ENCODE results near the gene STX11.
"Not testable (repeated sequence)": the region's sequence is repeated elsewhere in the genome, so short reads cannot be mapped to it uniquely, and the experiment has no call there.

STX11 gene

DNA sequence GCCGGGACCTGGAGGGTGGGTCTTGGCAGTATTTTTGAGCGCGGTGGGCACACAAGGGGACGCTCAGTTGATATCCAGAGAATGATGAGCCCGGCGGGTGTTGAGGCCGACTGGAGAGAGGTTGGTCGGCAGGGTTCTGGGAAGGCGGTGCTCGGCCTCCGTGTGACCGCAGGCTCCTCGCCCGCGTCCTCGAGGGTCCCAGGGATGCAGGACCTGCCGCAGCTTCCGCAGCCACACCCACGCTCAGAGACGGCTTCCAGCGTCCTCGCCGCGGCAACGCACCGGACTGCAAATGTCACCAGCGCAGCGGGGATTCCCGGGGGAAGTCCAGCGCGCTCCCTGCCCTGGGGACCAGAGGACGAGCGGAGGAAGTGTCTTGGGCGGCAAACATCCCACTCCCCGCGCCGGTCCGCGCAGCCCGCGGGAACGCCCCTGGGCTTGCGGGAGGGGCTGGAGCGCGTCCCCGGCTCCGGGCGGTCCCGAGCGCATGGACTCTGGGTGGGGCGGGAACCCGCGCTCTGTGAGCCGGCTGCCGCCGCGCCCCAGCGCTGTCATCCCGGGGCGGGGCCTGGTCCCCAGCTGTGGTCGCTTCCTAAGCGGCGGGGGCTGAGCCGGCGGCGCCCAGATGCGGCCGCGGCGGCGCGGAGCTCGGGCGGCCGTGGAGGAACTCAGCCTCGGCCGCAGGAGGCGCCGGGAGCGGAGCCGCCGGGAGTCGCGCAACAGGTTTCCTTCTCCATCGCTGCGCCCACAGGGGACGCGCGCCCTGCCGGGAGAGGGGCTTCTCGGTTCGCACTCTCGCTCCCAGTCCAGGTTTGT lies at the start of gene STX11:
STX11 (plus strand) TSS at position 624 of the 816 bp plus-strand sequence. CDS start 36,111 bp downstream, outside the sequence.
- peak; percentile 56 for DNase-seq (ENCODE audit: insufficient read length, low spot score)
- no peak for FAIRE-seq

DNA sequence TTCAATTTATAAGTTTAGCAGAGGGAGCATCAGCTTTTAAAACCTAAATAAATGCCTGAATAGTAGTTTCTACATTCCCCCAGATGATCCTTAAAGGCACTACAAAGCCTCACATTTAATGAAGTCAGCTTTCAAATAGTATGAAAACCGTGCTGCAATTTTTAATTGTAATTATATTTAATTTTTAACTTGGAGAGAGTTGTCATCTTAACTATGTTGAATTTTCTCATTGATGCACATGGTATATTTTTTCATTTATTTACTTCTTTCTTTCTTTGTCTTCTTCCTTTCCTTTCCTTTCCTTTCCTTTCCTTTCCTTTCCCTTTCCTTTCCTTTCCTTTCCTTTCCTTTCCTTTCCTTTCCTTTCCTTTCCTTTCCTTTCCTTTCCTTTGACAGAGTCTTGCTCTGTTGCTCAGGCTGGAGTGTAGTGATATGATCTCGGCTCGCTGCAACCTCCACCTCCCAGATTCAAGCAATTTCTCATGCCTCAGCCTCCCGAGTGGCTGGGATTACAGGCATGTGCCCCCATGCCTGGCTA lies 47.2 kb upstream of the STX11 start:
- no peak for FAIRE-seq
- no peak for DNase-seq (ENCODE audit: insufficient read length, low spot score)

DNA sequence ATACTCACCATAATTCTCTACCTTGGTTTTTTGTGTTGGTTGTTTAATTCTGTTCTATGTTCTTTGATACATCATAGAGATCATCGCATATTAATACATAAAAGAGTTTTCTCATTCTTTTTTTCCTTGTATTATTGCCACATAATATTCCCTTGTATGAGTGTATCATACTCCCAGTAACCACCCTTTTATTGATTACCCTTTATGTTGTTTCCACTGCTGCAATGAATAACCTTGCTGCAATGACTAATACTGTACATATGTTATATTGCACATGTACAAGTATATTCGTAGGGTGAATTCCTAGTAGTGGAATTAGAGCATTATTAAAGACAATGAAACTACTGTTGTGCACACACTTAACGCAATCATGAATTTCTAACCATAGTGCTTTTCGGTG lies 45.8 kb upstream of the STX11 start:
- FAIRE-seq (no peak), DNase-seq (ENCODE audit: insufficient read length, low spot score) (no peak)

DNA sequence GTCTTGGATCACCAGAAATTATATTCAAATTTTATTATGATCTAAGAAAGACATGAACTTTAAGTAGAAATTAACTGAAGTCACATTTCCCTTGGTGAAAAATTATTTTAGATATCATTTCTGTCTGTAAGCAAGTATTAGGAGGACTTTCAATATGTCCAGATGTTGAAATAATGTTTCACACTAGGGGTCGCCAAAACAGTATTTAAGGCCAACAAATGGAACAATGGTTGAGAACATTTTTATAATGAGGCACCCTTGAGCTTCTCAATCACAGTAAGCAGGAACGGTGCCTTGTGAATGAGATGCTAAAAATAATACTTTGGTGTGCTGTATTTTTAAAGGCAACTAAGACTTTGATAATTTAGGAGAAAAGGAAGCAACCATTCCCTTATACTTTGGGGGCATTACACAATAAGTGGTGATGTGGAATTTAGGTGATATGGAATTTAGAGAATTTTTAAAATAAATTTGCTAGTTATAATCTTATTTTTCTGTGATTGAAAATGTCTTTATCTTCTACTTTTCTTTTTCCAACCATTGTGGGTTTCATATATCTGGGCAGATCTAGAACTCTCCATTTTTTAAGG lies 45.3 kb upstream of the STX11 start:
- no peak for FAIRE-seq
- peak; percentile 63 for DNase-seq (ENCODE audit: insufficient read length, low spot score)

DNA sequence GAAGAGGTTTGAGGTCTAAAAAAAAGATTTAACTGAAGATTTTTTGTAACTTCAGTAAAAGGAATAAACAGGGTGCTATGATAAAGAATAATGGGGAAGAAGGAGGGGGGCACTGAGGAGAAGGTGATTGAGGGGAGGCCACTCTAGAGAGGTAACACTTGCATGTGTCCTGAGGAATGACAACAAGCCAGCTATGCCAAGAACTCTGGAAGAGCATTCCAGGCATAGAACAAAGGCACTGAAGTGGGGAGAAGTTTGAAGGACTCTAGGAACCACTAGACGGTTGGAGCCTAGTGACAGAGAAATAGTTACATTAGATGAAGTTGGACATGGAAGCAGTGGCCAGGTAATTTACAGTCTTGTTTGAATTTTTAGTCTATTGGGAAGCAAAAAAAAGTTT lies 44.1 kb upstream of the STX11 start:
- no peak for DNase-seq (ENCODE audit: insufficient read length, low spot score)
- no peak for FAIRE-seq

DNA sequence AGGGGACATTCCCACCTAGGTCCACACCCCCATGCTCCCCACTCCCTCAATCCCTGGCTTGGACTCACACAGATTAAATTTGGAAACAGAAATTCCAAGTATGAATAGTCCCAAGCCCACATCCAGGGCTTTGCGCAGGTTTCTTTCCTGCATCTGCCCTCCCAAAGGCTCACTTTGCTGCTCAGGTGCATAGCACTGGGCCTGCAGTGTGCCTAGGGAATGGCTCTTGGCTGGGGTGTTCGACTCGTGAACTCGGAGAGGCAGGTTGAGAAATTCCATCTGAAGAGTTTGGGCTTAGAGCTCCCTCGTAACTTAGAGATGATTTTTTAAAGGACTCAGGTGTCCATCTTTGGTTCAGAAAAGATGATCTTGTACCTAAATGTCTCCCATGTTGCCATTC lies 40.1 kb upstream of the STX11 start:
- DNase-seq (ENCODE audit: insufficient read length, low spot score) (no peak), FAIRE-seq (no peak)

DNA sequence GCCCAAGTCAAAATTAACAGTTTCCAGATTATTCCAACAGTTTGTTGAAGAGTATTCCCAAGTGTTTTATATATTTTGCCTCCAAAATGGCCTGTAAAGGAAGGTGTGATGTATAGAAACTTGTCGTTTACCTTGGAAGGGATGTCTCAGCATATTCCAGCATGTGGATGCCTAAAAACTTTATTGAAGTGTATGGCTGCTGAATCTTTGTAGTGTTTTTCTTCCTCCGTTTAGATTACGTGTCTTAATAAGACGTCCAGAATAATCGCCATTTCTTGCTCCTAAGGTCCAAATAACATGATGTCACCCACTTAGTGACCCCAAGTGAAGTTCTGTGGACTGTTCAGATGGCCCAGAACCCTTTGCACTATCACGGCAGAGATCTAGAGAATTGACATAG lies 37.0 kb upstream of the STX11 start:
- no peak for FAIRE-seq

DNA sequence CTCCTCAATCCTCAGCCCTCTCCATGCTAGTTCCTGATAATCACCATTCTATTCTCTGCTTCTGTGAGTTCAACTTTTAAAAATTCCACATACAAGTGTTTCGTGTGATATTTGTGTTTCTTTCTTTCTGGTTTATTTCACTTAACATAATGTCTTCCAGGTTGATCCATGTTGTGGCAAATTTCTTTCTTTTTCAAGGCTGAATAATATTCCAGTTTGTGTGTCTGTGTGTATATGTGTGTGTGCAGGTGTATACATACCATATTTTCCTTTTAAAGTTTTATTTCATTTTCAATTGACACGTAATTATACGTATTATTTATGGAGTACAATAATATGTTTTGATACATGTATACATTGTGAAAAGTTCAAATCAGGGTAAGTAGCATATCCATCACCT lies 35.1 kb upstream of the STX11 start:
- DNase-seq (ENCODE audit: insufficient read length, low spot score): no peak
- FAIRE-seq: no peak

More for the DNA sequence above, 37.0 kb upstream of the STX11 start:
- DNase-seq (ENCODE audit: insufficient read length, low spot score): no peak

DNA sequence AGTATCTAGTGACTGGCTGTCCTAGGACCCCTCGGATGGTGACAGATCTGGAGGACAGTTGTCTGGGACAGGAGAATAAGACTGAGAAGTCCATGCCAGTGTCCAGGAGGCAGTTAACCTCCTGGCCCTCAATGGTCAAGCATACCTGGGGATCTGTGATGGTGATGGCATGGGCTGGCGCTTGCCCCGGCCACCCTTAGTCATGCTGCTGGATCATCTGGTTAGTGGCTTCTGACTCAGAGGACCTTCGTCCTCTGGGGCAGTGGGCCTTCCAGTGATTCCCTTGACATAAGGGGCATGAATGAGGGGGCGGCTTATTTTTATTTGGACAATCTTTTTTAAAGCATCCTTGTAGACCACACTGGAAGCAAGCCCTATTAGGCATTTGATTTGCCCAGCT lies 30.9 kb upstream of the STX11 start:
- FAIRE-seq (no peak), DNase-seq (ENCODE audit: insufficient read length, low spot score) (no peak)

DNA sequence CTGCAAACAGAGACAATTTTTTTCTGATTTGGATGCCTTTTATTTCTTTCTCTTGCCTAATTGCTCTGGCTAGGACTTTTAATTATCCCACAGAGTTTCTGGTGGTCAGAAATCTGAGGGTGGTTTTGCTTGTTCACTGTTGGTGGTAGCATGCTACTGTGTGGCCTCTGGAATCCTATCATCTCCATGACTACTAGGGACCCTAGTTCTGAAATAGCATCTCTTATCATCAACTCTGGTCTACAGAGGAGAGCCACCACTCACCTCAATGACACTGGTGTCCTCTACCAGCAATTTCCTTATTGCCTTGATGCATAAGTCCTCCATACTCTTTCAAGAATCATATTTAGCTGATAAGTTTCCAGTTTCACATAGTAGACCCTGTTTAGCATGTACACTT lies 27.5 kb upstream of the STX11 start:
- DNase-seq (ENCODE audit: insufficient read length, low spot score) (no peak), FAIRE-seq (no peak)

DNA sequence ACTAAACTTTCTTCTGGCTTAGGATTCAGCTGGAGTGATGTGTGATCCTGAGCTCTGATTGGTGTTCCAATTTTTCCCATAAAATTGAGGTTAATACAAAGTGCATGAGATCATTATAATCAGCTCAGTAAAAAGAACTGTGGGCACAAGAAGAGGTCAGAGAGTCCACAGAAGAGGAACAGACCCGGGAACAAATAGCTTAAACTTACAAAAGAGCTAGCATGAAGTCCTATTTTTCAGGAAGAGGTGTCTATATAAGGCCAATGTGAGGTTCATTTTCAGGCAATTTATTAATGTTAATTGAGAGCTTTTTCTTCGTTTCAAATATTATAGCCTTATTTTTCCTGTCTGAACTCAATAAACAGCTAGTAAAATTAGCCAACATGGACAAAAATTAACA lies 26.9 kb upstream of the STX11 start:
- no peak for FAIRE-seq
- DNase-seq (ENCODE audit: insufficient read length, low spot score): no peak

DNA sequence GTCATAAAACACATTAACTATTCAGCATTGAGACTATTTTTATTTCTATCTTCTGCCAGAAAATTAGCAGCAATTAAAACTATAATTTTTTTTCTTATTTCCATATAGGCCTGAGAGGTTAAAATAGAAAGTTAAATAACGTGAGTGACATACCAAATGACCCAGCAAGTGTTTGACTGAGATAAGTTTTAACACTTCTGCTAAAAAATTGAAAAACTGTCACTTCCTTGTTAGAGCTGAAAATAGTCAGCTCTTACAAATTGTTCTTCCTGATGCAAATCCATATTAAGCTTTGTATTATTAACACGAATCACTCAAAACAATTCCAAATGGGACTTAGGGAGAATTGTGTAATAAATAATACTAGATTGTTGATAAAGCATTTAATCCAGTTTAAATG lies 26.5 kb upstream of the STX11 start:
- DNase-seq (ENCODE audit: insufficient read length, low spot score): no peak
- FAIRE-seq: no peak

DNA sequence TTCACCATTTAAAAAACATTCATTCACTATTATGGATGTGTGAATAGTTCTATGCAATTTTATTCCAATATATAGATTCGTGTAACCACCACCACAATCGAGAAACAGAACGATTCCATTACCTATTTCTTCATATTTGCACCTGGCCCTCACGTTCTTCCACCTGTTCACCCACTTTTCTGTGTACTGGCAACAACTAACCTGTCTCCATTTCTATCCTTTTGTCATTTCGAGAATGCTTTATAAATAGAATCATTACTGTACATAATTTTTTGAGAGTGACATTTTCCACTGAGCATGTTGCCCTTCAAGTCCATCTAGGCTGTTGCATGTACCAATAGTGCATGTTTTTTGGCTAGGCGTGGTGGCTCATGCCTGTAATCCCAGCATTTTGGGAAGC lies 23.2 kb upstream of the STX11 start:
- DNase-seq (ENCODE audit: insufficient read length, low spot score) (no peak), FAIRE-seq (no peak)

DNA sequence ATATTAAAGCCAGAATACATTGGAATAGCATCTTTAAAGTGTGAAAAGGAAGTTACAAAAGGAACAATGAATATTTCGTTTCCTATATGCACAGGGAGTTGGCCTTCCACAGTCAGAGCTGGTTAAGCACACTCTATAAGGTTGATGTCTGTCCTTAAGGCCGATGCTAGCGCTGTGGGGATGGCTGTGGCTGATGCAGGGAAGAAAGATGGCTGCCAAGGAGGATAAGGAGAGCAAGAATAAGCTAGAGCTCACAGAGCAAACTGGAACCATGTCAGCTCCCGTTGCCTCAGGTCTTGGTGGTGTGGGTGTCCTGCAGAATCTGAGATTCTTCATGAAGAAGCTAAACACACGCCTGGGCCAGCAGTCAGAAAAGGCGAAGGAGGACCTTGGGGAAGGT lies 20.8 kb upstream of the STX11 start:
- FAIRE-seq (no peak), DNase-seq (ENCODE audit: insufficient read length, low spot score) (no peak)

DNA sequence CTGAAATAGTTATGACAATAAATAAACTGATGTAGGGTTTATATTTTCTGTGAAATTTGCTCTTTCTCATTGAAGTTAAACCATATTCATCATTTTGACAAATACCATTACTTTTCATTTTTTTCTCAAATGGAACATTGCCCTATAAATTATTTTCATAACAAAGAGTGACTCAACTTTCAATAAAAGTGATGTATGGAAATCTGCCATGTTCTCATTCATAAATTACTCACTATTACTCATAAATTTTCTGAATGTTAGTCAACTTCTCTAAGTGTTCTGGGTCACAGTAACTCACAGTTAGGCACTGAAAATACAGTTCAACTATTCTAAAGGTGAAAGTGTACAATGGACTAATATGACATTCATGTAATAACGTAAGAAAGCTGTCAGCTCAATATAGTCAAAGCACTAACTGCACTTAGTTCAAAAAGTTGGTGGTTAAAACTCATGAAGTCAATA lies 19.0 kb upstream of the STX11 start:
- DNase-seq (ENCODE audit: insufficient read length, low spot score) (peak; percentile 57), FAIRE-seq (peak; percentile 68)

DNA sequence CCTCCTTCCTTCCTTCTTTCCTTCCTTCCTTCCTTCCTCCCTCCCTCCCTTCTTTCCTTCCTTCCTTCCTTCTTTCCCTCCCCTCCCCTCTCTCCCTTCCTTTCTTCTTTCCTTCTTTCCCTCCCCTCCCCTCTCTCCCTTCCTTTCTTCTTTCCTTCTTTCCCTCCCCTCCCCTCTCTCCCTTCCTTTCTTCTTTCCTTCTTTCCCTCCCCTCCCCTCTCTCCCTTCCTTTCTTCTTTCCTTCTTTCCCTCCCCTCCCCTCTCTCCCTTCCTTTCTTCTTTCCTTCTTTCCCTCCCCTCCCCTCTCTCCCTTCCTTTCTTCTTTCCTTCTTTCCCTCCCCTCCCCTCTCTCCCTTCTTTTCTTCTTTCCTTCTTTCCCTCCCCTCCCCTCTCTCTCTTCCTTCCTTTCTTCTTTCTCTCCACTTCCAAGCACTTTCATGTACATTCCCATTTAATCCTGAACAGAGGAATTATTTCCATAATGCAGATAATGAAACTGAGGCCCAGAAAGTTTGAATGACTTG lies 18.1 kb upstream of the STX11 start:
- not testable (repeated sequence) for DNase-seq (ENCODE audit: insufficient read length, low spot score); FAIRE-seq

DNA sequence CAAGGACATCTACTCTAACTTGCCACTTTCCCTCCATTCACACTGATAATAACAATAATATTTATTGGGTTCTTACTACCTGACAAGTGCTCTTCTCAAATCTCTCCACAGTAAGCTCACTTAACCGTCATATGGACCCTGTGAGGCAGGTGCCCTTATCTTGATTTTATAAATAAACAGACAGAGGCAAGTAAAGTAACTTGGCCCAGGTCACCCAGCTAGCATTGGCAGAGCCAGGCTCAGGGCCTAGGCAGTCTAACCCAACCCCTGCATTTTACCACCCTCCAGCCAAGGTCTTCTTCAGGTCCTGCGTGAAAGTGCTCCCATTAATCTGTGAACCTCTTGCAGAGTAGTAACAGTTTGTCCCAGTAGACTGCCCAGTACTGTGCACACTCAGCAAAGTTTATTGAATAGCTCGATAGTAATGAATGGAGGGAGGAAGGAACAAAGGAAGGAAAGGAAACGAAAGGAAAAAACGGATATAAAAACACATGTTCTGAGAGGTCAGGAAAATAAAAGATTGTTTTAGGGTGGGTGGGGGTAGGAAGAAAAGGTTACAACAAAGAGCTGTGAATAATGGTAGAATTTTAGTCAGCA lies 17.0 kb upstream of the STX11 start:
- FAIRE-seq: no peak
- DNase-seq (ENCODE audit: insufficient read length, low spot score): no peak

DNA sequence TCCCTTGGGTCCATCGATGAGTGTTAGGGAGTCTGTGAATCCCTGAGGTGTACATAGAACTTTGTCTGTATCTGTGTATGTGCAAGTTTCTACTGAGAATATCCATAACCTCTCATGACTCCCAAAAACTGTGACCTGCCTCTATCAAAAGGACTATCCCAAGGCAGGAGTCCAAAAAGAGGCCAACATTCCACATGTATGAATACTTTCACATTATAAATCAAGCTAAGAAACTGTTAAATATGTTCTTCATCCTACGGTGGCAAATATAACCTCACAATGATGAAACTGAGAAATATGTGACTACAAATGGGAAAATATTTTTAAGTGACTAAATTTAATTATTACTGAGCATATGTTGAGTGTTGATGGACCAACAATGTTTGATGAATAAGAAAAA lies 16.1 kb upstream of the STX11 start:
- no peak for FAIRE-seq

DNA sequence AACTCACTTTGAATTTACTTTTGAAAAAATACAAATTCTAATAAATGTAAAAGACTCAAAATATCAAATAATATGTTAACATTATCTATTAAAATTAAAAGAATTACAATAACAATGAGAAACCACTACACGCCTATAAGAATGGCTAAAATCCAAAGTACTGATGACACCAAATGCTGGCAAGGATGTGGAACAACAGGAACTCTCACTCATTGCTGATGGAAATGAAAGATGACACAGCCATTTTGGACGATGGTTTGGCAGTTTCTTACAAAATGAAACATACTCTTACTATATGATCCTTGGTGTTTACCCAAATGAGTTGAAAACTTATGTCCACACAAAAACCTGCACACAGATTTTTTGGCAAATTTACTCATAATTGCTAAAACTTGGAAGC lies 15.6 kb upstream of the STX11 start:
- FAIRE-seq (no peak), DNase-seq (ENCODE audit: insufficient read length, low spot score) (no peak)

More for the DNA sequence above, 16.1 kb upstream of the STX11 start:
- DNase-seq (ENCODE audit: insufficient read length, low spot score): no peak

DNA sequence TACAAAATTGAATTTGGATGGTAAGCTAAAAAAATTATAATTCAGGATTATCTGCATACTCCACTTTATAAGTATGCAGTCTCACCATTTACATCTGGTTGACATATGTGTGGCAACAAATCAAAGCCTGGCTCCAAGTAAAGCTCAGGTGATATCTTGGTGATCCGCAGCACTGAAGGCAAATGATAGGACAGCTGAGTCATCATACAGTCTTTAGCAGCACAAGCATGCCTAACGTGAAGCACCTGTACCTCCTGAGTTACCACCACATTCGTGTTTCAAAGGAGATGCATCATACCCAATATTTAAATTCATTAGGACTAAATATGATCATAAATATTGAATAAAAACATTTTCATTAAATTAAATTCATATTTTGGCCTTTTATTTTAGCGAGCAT lies 11.8 kb upstream of the STX11 start:
- no peak for DNase-seq (ENCODE audit: insufficient read length, low spot score)
- FAIRE-seq: no peak

DNA sequence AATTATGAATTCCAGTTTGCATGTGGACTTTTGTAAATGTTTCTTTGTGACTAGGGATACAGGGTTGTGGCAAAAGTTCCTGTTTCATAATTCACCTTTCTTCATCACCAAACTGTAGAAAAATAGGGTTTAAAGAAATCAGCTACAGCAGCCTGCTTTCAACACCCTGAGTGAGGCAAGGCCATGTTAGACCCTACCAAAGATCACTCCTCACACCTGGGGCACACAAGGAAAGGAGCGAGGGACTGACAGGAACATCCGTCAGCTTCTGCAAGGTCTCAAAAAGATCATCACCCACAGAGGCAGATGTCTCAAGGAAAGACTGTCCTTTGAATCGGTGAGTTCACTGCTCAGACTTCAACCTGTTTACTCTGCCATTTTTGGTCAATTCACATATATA lies 10.5 kb upstream of the STX11 start:
- DNase-seq (ENCODE audit: insufficient read length, low spot score) (no peak), FAIRE-seq (no peak)

Measured in HTR-8/SVneo (cell line).